ENCODE measurements around the gene C2orf92. TPM values are rescaled to one million over a fixed set of nuclear protein-coding genes. Genes with fewer than 3 reads are reported as not detected.

The C2orf92 gene
- polyA plus RNA-seq, 1 donor from 2014 or later, result 10.7 TPM

DNA sequence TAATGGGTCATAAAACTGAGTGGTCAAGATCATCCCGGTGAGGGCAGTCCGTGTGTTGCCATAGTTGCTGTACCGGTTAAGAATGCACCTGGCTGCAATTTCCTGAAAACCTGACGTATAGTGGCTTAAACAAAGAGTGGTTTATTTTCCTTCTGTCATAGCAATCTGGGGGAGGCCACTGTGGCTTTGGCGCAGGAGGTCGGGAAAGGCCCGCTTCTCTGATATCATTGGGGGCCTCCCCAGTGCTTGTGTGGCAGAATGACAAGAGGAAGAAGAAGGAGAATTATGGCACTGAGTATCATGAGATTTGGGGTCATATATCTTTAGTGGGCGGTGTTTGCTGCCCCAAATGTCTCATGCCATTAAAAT, 4.4 kb downstream of the C2orf92 start:
- Histone ChIP-seq H3K27ac (ENCODE audit: low read length) (no peak overlapping the region), H3F3A (ENCODE audit: insufficient read depth, low read length, poor library complexity, severe bottlenecking) (no peaks in the 10 kb centered on the region), H3K9ac (ENCODE audit: low read length) (no peak overlapping the region), H3K79me2 (replicated peaks; ENCODE audit: insufficient read depth, low read length) (no peaks in the 10 kb centered on the region), H4K20me1 (ENCODE audit: insufficient read depth) (no peaks in the 10 kb centered on the region), H3K9me3 (ENCODE audit: low read length) (no peaks in the 10 kb centered on the region), H3K4me2 (ENCODE audit: low read length) (no peak overlapping the region), H3K36me3 (ENCODE audit: insufficient read depth, low read length) (no peaks in the 10 kb centered on the region), H3K4me3 (ENCODE audit: low read length) (no peak overlapping the region), H3K27me3 (ENCODE audit: insufficient read depth, low read depth, low read length) (no peaks in the 10 kb centered on the region), H2AFZ (ENCODE audit: low read depth, low read length) (no peak overlapping the region), H3K9me2 (ENCODE audit: insufficient read depth, low read length) (no peaks in the 10 kb centered on the region)
- TF ChIP-seq RAD21 (conservative IDR thresholded peaks at IDR 0.05) (no peak), MXI1 (conservative IDR thresholded peaks at IDR 0.05; ENCODE audit: poor library complexity, severe bottlenecking) (no peak), TAF1 (IDR thresholded peaks at IDR 0.05; ENCODE audit: low read depth) (no peak), SMC3 (conservative IDR thresholded peaks at IDR 0.05; ENCODE audit: poor library complexity) (no peak), EZH2 (IDR thresholded peaks at IDR 0.05; ENCODE audit: borderline replicate concordance, insufficient read depth, low read length, poor library complexity, severe bottlenecking) (no peak), POLR2AphosphoS5 (IDR thresholded peaks at IDR 0.05) (no peak), EP300 (conservative IDR thresholded peaks at IDR 0.05; ENCODE audit: poor library complexity, severe bottlenecking) (no peak)
- TF ChIP-seq, protein P1, sequence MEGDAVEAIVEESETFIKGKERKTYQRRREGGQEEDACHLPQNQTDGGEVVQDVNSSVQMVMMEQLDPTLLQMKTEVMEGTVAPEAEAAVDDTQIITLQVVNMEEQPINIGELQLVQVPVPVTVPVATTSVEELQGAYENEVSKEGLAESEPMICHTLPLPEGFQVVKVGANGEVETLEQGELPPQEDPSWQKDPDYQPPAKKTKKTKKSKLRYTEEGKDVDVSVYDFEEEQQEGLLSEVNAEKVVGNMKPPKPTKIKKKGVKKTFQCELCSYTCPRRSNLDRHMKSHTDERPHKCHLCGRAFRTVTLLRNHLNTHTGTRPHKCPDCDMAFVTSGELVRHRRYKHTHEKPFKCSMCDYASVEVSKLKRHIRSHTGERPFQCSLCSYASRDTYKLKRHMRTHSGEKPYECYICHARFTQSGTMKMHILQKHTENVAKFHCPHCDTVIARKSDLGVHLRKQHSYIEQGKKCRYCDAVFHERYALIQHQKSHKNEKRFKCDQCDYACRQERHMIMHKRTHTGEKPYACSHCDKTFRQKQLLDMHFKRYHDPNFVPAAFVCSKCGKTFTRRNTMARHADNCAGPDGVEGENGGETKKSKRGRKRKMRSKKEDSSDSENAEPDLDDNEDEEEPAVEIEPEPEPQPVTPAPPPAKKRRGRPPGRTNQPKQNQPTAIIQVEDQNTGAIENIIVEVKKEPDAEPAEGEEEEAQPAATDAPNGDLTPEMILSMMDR (IDR thresholded peaks at IDR 0.05; ENCODE audit: poor library complexity, severe bottlenecking), result no peak
- TF ChIP-seq, protein P2, sequence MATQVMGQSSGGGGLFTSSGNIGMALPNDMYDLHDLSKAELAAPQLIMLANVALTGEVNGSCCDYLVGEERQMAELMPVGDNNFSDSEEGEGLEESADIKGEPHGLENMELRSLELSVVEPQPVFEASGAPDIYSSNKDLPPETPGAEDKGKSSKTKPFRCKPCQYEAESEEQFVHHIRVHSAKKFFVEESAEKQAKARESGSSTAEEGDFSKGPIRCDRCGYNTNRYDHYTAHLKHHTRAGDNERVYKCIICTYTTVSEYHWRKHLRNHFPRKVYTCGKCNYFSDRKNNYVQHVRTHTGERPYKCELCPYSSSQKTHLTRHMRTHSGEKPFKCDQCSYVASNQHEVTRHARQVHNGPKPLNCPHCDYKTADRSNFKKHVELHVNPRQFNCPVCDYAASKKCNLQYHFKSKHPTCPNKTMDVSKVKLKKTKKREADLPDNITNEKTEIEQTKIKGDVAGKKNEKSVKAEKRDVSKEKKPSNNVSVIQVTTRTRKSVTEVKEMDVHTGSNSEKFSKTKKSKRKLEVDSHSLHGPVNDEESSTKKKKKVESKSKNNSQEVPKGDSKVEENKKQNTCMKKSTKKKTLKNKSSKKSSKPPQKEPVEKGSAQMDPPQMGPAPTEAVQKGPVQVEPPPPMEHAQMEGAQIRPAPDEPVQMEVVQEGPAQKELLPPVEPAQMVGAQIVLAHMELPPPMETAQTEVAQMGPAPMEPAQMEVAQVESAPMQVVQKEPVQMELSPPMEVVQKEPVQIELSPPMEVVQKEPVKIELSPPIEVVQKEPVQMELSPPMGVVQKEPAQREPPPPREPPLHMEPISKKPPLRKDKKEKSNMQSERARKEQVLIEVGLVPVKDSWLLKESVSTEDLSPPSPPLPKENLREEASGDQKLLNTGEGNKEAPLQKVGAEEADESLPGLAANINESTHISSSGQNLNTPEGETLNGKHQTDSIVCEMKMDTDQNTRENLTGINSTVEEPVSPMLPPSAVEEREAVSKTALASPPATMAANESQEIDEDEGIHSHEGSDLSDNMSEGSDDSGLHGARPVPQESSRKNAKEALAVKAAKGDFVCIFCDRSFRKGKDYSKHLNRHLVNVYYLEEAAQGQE (IDR thresholded peaks at IDR 0.05; ENCODE audit: borderline replicate concordance), result no peak

DNA sequence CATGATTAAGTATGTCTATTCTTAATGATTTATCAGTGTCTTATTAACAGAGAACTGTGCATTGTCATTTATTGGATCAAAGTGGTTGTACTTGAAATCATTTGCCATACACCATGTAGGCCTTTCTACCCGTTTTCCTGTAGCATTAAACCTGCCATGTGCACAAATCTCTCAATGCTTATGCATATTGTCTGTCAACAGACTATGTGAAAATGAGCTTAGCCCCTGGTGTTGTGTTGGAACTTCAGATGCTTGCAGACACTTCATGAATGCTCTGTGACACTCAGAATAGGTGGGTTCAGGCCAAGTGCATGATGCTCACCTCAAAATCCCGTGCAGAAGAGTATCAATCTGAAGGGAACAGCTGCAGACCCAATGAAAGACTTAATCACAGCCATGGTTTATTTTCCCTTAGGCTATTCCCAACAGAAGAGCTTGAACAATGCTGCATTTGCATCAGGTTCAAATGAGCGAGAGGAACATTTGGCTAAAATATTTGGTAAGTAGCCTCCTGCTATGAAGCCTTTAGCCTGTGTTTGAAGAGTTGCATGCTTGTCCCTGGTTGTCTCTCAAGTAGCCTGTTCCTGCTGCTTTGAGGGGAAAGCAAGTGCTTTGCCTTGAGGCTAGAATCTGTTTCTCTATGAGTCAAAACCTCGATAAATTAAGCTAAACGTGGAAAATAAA, 6.1 kb downstream of the C2orf92 start:
- Histone ChIP-seq H3F3A (ENCODE audit: insufficient read depth, low read length, poor library complexity, severe bottlenecking) (no peaks in the 10 kb centered on the region), H3K36me3 (ENCODE audit: insufficient read depth, low read length) (no peaks in the 10 kb centered on the region), H3K9me3 (ENCODE audit: low read length) (no peaks in the 10 kb centered on the region), H2AFZ (ENCODE audit: low read depth, low read length) (no peak overlapping the region), H3K4me3 (ENCODE audit: low read length) (no peak overlapping the region), H4K20me1 (ENCODE audit: insufficient read depth) (no peaks in the 10 kb centered on the region), H3K27me3 (ENCODE audit: insufficient read depth, low read depth, low read length) (no peaks in the 10 kb centered on the region), H3K9ac (ENCODE audit: low read length) (no peak overlapping the region), H3K9me2 (ENCODE audit: insufficient read depth, low read length) (no peaks in the 10 kb centered on the region), H3K27ac (ENCODE audit: low read length) (no peak overlapping the region), H3K79me2 (replicated peaks; ENCODE audit: insufficient read depth, low read length) (no peaks in the 10 kb centered on the region), H3K4me2 (ENCODE audit: low read length) (no peak overlapping the region)
- no peak for TF ChIP-seq SMC3 (conservative IDR thresholded peaks at IDR 0.05; ENCODE audit: poor library complexity)
- TF ChIP-seq, protein P1 (IDR thresholded peaks at IDR 0.05; ENCODE audit: poor library complexity, severe bottlenecking), result no peak
- TF ChIP-seq TAF1 (IDR thresholded peaks at IDR 0.05; ENCODE audit: low read depth), result no peak
- TF ChIP-seq POLR2AphosphoS5 (IDR thresholded peaks at IDR 0.05), result no peak
